Measurements from ENCODE around the gene RNF151.
"Not testable (repeated sequence)": the region's sequence is repeated elsewhere in the genome, so short reads cannot be mapped to it uniquely, and the experiment has no call there.

The RNF151 gene, protein sequence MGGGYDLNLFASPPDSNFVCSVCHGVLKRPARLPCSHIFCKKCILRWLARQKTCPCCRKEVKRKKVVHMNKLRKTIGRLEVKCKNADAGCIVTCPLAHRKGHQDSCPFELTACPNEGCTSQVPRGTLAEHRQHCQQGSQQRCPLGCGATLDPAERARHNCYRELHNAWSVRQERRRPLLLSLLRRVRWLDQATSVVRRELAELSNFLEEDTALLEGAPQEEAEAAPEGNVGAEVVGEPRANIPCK

GRCh38 chr16:1966460-1966859, at the start of gene RNF151:
Gene RNF151 (plus strand): TSS chr16:1966856. CDS start chr16:1966882, 26 bp downstream.
- no peak for FAIRE-seq

- FAIRE-seq, result no peak
Measured at GRCh38 chr16:1917056-1917664, 49.5 kb upstream of the RNF151 start.

DNA sequence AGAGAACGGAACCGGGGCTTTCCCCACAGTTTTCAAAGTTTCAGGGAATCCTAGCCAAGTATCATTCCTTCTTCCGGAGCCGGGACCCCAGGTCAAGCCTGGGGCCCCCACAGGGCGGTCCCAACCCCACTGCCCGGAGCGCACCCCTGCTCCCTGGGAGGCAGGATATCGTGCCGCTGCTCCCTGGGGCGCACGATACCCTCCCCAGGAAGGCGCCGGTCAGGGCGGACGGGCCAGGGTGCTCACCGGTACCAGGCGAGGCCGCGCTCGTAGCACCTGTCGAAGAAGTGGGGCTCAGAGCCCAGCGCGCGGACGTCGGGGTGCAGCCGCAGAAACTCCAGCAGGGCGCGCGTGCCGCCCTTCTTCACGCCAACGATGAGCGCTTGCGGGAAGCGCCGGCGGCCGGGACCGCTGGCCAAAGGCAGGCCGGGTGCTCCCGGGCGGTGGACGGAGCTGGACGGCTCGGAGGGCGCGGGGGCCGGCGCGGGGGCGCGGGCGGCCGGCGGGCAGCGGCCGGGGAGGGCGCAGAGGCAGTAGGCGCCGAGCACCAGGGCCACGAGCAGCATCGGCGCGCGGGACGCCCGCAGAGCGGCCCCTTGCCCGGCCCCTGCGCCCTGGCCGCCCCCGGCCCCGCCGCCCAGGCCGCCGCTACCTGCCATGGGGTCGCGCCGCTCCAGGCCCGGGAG, 48.8 kb upstream of the RNF151 start:
- no peak for FAIRE-seq

- no peak for FAIRE-seq
Measured at GRCh38 chr16:1918351-1919326, 48.0 kb upstream of the RNF151 start, which contains the start of gene HS3ST6. Gene HS3ST6 (minus strand): TSS chr16:1918415. CDS start chr16:1918323, 92 bp downstream.

DNA sequence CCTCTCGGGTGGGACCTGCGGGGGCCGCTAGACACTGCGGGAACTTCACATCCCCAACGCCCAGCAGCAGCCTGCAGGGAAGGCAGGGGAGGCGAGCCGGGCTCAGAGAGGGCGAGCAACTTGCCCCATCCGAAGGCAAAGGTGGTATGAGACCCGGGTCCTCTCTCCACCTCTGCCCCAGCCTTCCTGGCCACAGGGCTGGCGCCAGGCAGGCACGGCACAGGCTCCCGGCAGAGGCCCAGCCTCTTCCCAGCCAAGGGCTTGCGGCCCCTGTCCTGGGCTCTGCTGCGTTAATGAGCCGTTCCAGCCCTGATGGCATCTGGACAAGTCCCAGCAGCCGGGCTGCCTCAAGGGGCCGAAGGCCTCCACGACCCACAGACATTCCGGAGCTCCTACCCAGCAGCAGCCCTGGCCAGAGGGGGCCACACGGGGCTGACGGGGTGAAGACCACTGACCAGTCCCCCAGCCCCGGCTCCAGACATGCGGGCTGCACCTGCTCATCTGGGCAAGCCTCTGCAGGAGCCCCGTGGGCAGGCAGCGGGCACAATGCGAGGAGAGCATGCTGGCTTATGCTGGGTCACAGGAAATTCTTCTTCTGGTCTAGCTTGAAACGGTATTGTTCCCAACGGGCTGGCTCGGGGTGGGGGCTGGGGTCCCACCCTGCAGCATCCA, 47.2 kb upstream of the RNF151 start:
- no peak for FAIRE-seq

- not testable (repeated sequence) for FAIRE-seq
Measured at GRCh38 chr16:1920122-1920521, 46.5 kb upstream of the RNF151 start.

DNA sequence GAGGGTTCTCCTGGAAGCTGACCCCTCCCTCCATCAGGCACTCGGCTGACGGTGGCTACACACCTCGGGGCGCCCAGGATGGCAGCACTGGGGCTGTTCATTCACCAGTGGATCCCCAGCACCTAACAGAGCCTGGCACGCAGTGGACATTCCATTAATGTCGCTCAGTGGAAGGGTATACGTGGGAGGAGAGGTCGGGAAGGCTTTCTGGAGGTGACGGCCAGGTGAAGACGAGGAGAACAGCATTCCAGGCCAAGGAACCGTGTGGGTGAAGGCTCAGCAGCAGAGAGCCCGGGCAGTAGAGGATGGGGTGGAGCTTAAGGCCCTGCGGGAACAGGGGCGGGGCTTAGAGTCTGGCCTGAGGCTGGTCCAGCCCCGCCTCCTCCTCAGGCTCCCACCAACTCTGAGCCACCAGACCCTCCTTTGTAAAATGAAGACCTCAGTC, 45.9 kb upstream of the RNF151 start:
- FAIRE-seq, result peak; percentile 54

GRCh38 chr16:1922357-1922756, 44.3 kb upstream of the RNF151 start:
- no peak for FAIRE-seq

GRCh38 chr16:1923299-1924034, 43.2 kb upstream of the RNF151 start:
- FAIRE-seq, result no peak

- no peak for FAIRE-seq
Measured at GRCh38 chr16:1924095-1924494, 42.6 kb upstream of the RNF151 start.

DNA sequence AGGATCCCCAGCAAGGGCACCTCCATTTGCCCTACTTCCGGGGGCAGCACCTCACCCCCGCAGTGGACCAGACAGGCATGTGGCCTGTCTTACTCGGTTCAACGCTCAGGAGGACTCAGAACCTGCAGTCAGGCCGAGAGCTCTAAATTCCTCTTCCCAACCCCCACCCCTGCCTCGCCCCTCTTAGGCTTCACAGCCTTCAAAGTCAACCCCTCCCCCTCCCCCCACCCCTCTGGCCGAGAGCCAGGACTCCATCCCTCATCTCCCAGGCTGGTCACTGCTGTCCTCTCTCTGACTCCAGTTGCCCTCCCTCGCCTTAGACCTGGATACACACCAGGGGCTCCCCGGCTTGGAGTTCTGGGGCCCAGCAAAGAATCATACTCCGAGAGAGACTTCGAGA, 40.4 kb upstream of the RNF151 start:
- FAIRE-seq, result no peak

DNA sequence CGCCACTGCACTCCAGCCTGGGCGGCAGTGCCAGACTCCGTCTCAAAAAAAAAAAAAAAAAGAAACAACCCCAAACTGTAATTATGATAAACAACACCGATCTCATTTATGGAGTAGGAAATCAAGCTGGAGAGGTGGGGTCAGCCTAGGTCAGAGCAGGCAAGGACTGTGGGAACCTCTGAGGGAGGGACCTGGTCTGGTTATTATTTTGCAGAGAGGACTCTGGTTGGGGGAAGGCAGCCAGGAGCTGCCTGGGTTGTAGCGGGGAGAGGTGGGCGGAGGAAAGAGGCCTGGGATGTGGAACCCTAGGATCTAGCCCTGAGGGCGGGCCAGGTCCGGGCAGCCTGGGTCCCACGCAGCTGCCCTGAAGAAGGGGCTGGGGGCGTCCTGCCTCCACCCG, 37.6 kb upstream of the RNF151 start:
- FAIRE-seq, result no peak

GRCh38 chr16:1929578-1930337, 36.9 kb upstream of the RNF151 start:
- no peak for FAIRE-seq

DNA sequence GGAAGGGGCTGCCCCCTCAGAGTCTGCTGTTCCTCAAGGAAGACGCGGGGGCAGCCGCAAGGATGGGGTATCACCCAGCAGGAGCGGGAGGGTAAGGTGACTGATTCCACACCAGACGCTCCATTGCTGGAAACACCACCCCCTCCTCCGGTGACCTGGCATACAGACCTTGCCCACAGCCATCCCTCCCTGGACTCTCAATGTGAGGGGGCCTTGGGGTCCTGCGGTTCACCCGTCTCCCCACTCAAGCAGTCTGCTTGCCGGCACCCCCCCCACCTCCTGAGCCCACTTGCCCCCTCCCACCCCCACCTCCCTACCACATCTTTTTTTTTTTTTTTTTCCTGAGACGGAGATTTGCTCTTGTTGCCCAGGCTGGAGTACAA, 36.3 kb upstream of the RNF151 start:
- no peak for FAIRE-seq

- peak; percentile 68 for FAIRE-seq
Measured at GRCh38 chr16:1932050-1933028, 34.3 kb upstream of the RNF151 start.

GRCh38 chr16:1933097-1933661, 33.5 kb upstream of the RNF151 start:
- no peak for FAIRE-seq

DNA sequence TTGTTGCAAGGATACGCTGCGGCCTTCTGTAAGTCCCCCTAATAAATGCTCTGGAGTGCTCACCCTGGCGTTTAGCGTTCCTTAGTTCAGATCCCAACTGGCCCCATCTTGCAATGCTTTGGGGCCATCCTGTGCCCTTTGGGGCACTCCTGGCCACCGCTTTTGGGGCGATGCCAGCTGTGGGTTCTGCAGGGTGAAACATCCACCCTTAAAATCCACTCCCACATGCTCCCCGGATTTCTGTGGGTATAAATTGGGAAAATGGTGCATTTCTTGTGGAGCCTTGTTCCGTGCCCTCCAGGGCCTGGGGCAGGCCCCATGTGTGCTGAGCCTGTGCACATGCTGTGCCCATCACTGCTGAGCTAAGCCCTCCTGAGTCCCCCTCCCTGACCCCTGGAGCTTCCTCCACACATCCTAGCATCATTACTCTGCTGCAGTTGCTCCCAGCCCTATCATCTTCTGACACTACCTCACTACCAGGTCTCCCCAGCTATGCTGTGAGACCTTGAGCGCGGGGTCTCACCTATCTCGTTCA, 29.6 kb upstream of the RNF151 start:
- no peak for FAIRE-seq

- FAIRE-seq, result no peak
Measured at GRCh38 chr16:1938316-1938715, 28.3 kb upstream of the RNF151 start.

DNA sequence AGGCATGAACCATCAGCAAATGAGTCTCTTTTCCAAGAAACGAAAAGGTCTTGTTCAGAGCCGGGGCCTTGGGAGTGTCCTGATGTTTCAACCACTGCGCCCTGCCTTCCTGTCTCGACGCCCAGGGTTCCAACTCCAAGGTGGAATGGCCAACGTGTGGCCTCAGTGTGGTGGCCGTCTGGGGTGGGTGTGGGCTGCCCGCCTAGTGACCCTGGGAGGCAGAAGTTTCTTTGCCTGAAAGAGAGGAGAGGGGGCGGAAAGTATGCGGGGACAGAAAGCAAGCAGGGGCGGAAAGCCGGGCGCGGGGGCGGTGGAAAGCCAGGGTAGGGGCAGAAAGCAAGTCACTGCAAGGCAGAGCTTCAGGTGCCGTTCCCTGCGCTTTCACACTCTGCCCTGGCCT, 27.7 kb upstream of the RNF151 start:
- no peak for FAIRE-seq

Measured in G401.6 (cell line).